ENCODE data around the gene MTRR.

The MTRR gene

GRCh38 chr5:7868773-7869473 is at the start of gene MTRR, which contains the start of gene FASTKD3:
MTRR (plus strand) TSS chr5:7869148; CDS start chr5:7870795, 1,647 bp downstream.
FASTKD3 (minus strand) TSS chr5:7869031; CDS start chr5:7868083, 948 bp downstream.
- DNase-seq (ENCODE audit: low spot score), result peak; percentile 97

- no peak for DNase-seq (ENCODE audit: low spot score)
These were observed 46.5 kb upstream of the MTRR start for GRCh38 chr5:7822449-7822848.

GRCh38 chr5:7823594-7823993 is 45.4 kb upstream of the MTRR start:
- no peak for DNase-seq (ENCODE audit: low spot score)

- DNase-seq (ENCODE audit: low spot score), result no peak
These were observed 44.0 kb upstream of the MTRR start for GRCh38 chr5:7824995-7825394.

- no peak for DNase-seq (ENCODE audit: low spot score)
These were observed 43.3 kb upstream of the MTRR start for GRCh38 chr5:7825630-7826029.

GRCh38 chr5:7827610-7828009 is 41.3 kb upstream of the MTRR start:
- DNase-seq (ENCODE audit: low spot score), result peak; percentile 21

- no peak for DNase-seq (ENCODE audit: low spot score)
These were observed 40.7 kb upstream of the MTRR start for GRCh38 chr5:7828269-7828668.

- DNase-seq (ENCODE audit: low spot score), result no peak
These were observed 34.0 kb upstream of the MTRR start for GRCh38 chr5:7834982-7835381.

- no peak for DNase-seq (ENCODE audit: low spot score)
These were observed 31.5 kb upstream of the MTRR start for GRCh38 chr5:7837403-7837802.

- no peak for DNase-seq (ENCODE audit: low spot score)
These were observed 26.4 kb upstream of the MTRR start for GRCh38 chr5:7842531-7842930.

- no peak for DNase-seq (ENCODE audit: low spot score)
These were observed 24.0 kb upstream of the MTRR start for GRCh38 chr5:7844901-7845300.

- DNase-seq (ENCODE audit: low spot score), result no peak
These were observed 23.4 kb upstream of the MTRR start for GRCh38 chr5:7845557-7845956.

- DNase-seq (ENCODE audit: low spot score), result no peak
These were observed 22.6 kb upstream of the MTRR start for GRCh38 chr5:7846327-7846726.

- DNase-seq (ENCODE audit: low spot score), result peak; percentile 31
These were observed 20.7 kb upstream of the MTRR start for GRCh38 chr5:7848296-7848695.

GRCh38 chr5:7849681-7850394 is 19.1 kb upstream of the MTRR start:
- DNase-seq (ENCODE audit: low spot score), result no peak

GRCh38 chr5:7850395-7851239 is 18.3 kb upstream of the MTRR start, which contains the start of gene CFAP90:
CFAP90 (minus strand) TSS chr5:7851133; CDS start chr5:7851021, 112 bp downstream.
- peak; percentile 26 for DNase-seq (ENCODE audit: low spot score)

- DNase-seq (ENCODE audit: low spot score), result no peak
These were observed 17.7 kb upstream of the MTRR start for GRCh38 chr5:7851240-7851592.

- DNase-seq (ENCODE audit: low spot score), result no peak
These were observed 17.2 kb upstream of the MTRR start for GRCh38 chr5:7851617-7852289.

GRCh38 chr5:7852542-7852941 is 16.4 kb upstream of the MTRR start:
- DNase-seq (ENCODE audit: low spot score), result no peak

GRCh38 chr5:7852988-7853387 is 16.0 kb upstream of the MTRR start:
- no peak for DNase-seq (ENCODE audit: low spot score)

GRCh38 chr5:7855611-7856010 is 13.3 kb upstream of the MTRR start:
- no peak for DNase-seq (ENCODE audit: low spot score)

GRCh38 chr5:7856855-7857254 is 12.1 kb upstream of the MTRR start:
- DNase-seq (ENCODE audit: low spot score), result no peak

Data from AG08395 (cell line).